Neural cell (in vitro differentiated cells): ENCODE data around the gene CREM. TPM values are rescaled to one million over a fixed set of nuclear protein-coding genes. Genes with fewer than 3 reads are reported as not detected.

Experiments
- H2AFZ ChIP-seq: fragments of 200-600, 300-800 bp; sonication (generic), shearing (Covaris generic); 2 replicates; pipeline ENCODE4 v1.6.0; 2014; ENCODE audit warnings: low read depth, mild to moderate bottlenecking, antibody characterized with exemption, low read length, moderate library complexity
- H3F3A ChIP-seq: fragments of 200-600 bp; shearing (Covaris generic); 2 replicates; pipeline ENCODE4 v1.6.1; 2016; ENCODE audit warnings: mild to moderate bottlenecking, moderate library complexity, mixed read lengths, antibody characterized with exemption, low read length; ENCODE audit not compliant: insufficient read depth, poor library complexity, severe bottlenecking
- H3K27ac ChIP-seq: fragments of 200-600, 300-800 bp; sonication (generic), shearing (Covaris generic); 2 replicates; pipeline ENCODE4 v1.5.1; 2014; ENCODE audit warnings: mild to moderate bottlenecking, low read length, moderate library complexity
- H3K27me3 ChIP-seq: fragments of 300-800, 200-600 bp; sonication (generic), shearing (Covaris generic); 2 replicates; pipeline ENCODE4 v1.6.0; 2014; ENCODE audit warnings: mild to moderate bottlenecking, low read depth, low read length, moderate library complexity; ENCODE audit not compliant: insufficient read depth
- H3K36me3 ChIP-seq: fragments of 300-800, 200-600 bp; sonication (generic), shearing (Covaris generic); 2 replicates; pipeline ENCODE4 v1.5.1; 2014; ENCODE audit warnings: mild to moderate bottlenecking, antibody characterized with exemption, low read length, moderate library complexity; ENCODE audit not compliant: insufficient read depth
- H3K4me2 ChIP-seq: fragments of 300-800, 200-600 bp; sonication (generic), shearing (Covaris generic); 2 replicates; pipeline ENCODE4 v1.6.0; 2014; ENCODE audit warnings: mild to moderate bottlenecking, low read length
- H3K4me3 ChIP-seq: fragments of 300-800, 200-600 bp; sonication (generic), shearing (Covaris generic); 2 replicates; pipeline ENCODE4 v1.5.1; 2014; ENCODE audit warnings: mild to moderate bottlenecking, low read length, moderate library complexity
- H3K79me2 ChIP-seq: fragments of 200-600 bp; shearing (Covaris generic); replicated peaks from 2 replicates; pipeline ENCODE4 v1.6.0; 2014; ENCODE audit warnings: mild to moderate bottlenecking, low read length, moderate library complexity; ENCODE audit not compliant: insufficient read depth
- H3K9ac ChIP-seq: fragments of 300-800, 200-600 bp; sonication (generic), shearing (Covaris generic); 2 replicates; pipeline ENCODE4 v1.6.1; 2016; ENCODE audit warnings: mild to moderate bottlenecking, low read length, mixed read lengths
- H3K9me2 ChIP-seq: fragments of 200-600 bp; shearing (Covaris generic); 2 replicates; pipeline ENCODE4 v1.6.1; 2016; ENCODE audit warnings: mild to moderate bottlenecking, low read length, mixed read lengths; ENCODE audit not compliant: insufficient read depth
- H3K9me3 ChIP-seq: fragments of 200-600, 300-800 bp; sonication (generic), shearing (Covaris generic); 2 replicates; pipeline ENCODE4 v1.6.1; 2016; ENCODE audit warnings: mild to moderate bottlenecking, mixed run types, low read length, moderate library complexity, mixed read lengths
- H4K20me1 ChIP-seq: fragments of 200-600 bp; shearing (Covaris generic); 2 replicates; pipeline ENCODE4 v1.6.1; 2016; ENCODE audit warnings: mild to moderate bottlenecking, mixed run types; ENCODE audit not compliant: insufficient read depth
- EP300 ChIP-seq: fragments of 450-650 bp; conservative IDR thresholded peaks from 2 replicates; pipeline ENCODE4 v1.6.1; 2014; ENCODE audit warnings: antibody characterized with exemption, mild to moderate bottlenecking, moderate library complexity; ENCODE audit not compliant: poor library complexity, severe bottlenecking
- EZH2 ChIP-seq: fragments of 200-600, 300-800 bp; shearing (Covaris generic), sonication (generic); IDR thresholded peaks from 2 replicates; pipeline ENCODE4 v1.6.1; 2014; ENCODE audit warnings: antibody characterized with exemption, low read length, borderline replicate concordance, mild to moderate bottlenecking; ENCODE audit not compliant: insufficient read depth, poor library complexity, severe bottlenecking
- MXI1 ChIP-seq: fragments of 450-650 bp; conservative IDR thresholded peaks from 2 replicates; pipeline ENCODE4 v1.6.1; 2014; ENCODE audit warnings: antibody characterized with exemption, mild to moderate bottlenecking; ENCODE audit not compliant: poor library complexity, severe bottlenecking
- POLR2AphosphoS5 ChIP-seq: IDR thresholded peaks from 2 replicates; pipeline ENCODE4 v1.6.1; 2012
- RAD21 ChIP-seq: fragments of 450-650 bp; conservative IDR thresholded peaks from 2 replicates; pipeline ENCODE4 v1.6.1; 2014; ENCODE audit warnings: antibody characterized with exemption, mild to moderate bottlenecking, moderate library complexity
- SMC3 ChIP-seq: fragments of 450-650 bp; conservative IDR thresholded peaks from 2 replicates; pipeline ENCODE4 v1.6.1; 2014; ENCODE audit warnings: antibody characterized with exemption, mild to moderate bottlenecking, moderate library complexity; ENCODE audit not compliant: poor library complexity
- TAF1 ChIP-seq: IDR thresholded peaks from 2 replicates; pipeline ENCODE4 v1.6.1; 2012; ENCODE audit warnings: low read depth
- polyA plus RNA-seq: library from polyadenylated mRNA; depleted of rRNA; stranded (reverse); fragments of >200 nt; gene quantifications from 2 replicates; pipeline ENCODE4 v1.2.3, GENCODE V29; 2014
- TF ChIP-seq, protein P1 (sequence below): fragments of 450-650 bp; IDR thresholded peaks from 2 replicates; pipeline ENCODE4 v1.5.1; 2014; ENCODE audit warnings: antibody characterized with exemption, mild to moderate bottlenecking, moderate library complexity; ENCODE audit not compliant: poor library complexity, severe bottlenecking
- TF ChIP-seq, protein P2 (sequence below): IDR thresholded peaks from 2 replicates; pipeline ENCODE4 v1.6.1; 2012; ENCODE audit warnings: borderline replicate concordance

The CREM gene
- polyA plus RNA-seq, 1 donor from 2014 or later = 67.3 TPM

DNA sequence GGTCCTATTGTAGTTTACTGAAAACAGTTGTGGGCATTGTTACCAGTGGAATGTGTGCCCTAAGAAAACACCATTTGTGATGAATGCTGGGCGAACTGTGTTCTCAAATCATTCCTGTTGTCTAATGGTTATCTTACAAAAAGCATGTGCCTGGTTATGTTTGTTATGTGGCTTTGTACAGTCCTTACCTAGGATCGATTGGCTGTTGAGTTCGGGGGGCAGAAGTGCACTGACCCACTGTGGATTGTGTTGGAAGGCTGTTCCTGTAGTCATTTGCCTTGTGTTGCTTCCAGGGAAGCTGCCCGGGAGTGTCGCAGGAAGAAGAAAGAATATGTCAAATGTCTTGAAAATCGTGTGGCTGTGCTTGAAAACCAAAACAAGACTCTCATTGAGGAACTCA, 84.3 kb downstream of the CREM start (continued):
- TF ChIP-seq, protein P1, sequence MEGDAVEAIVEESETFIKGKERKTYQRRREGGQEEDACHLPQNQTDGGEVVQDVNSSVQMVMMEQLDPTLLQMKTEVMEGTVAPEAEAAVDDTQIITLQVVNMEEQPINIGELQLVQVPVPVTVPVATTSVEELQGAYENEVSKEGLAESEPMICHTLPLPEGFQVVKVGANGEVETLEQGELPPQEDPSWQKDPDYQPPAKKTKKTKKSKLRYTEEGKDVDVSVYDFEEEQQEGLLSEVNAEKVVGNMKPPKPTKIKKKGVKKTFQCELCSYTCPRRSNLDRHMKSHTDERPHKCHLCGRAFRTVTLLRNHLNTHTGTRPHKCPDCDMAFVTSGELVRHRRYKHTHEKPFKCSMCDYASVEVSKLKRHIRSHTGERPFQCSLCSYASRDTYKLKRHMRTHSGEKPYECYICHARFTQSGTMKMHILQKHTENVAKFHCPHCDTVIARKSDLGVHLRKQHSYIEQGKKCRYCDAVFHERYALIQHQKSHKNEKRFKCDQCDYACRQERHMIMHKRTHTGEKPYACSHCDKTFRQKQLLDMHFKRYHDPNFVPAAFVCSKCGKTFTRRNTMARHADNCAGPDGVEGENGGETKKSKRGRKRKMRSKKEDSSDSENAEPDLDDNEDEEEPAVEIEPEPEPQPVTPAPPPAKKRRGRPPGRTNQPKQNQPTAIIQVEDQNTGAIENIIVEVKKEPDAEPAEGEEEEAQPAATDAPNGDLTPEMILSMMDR = no peak
- TF ChIP-seq EZH2 (no peak), RAD21 (no peak)

DNA sequence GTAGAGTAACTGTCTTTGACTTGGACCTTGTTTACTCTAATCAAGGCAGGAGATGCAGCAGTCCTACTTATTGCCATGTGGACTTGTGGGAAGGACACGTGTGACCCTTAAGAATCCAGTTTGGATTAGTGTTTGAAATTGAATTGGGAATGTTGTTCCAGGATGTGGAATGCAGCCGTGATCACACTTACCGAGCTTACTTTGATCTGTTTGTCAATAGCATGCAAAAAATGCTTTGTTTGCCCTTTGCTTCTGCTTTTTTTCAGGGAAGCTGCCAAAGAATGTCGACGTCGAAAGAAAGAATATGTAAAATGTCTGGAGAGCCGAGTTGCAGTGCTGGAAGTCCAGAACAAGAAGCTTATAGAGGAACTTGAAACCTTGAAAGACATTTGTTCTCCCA, 84.7 kb downstream of the CREM start:
- no peak for TF ChIP-seq RAD21
- no peak for TF ChIP-seq EP300
- TF ChIP-seq EZH2 = no peak
- no peak for TF ChIP-seq SMC3
- TF ChIP-seq TAF1 = no peak
- TF ChIP-seq, protein P1 = no peak
- TF ChIP-seq POLR2AphosphoS5 = no peak
- TF ChIP-seq, protein P2, sequence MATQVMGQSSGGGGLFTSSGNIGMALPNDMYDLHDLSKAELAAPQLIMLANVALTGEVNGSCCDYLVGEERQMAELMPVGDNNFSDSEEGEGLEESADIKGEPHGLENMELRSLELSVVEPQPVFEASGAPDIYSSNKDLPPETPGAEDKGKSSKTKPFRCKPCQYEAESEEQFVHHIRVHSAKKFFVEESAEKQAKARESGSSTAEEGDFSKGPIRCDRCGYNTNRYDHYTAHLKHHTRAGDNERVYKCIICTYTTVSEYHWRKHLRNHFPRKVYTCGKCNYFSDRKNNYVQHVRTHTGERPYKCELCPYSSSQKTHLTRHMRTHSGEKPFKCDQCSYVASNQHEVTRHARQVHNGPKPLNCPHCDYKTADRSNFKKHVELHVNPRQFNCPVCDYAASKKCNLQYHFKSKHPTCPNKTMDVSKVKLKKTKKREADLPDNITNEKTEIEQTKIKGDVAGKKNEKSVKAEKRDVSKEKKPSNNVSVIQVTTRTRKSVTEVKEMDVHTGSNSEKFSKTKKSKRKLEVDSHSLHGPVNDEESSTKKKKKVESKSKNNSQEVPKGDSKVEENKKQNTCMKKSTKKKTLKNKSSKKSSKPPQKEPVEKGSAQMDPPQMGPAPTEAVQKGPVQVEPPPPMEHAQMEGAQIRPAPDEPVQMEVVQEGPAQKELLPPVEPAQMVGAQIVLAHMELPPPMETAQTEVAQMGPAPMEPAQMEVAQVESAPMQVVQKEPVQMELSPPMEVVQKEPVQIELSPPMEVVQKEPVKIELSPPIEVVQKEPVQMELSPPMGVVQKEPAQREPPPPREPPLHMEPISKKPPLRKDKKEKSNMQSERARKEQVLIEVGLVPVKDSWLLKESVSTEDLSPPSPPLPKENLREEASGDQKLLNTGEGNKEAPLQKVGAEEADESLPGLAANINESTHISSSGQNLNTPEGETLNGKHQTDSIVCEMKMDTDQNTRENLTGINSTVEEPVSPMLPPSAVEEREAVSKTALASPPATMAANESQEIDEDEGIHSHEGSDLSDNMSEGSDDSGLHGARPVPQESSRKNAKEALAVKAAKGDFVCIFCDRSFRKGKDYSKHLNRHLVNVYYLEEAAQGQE = no peak
- no peak for TF ChIP-seq MXI1
- no peak overlapping the region for H3K9ac ChIP-seq
- no peak overlapping the region for H3K27ac ChIP-seq
- H3K36me3 ChIP-seq = no peaks in the 10 kb centered on the region
- no peak overlapping the region for H3K4me2 ChIP-seq
- H4K20me1 ChIP-seq = no peaks in the 10 kb centered on the region
- H3F3A ChIP-seq = no peaks in the 10 kb centered on the region
- H3K4me3 ChIP-seq = no peak overlapping the region
- H3K9me3 ChIP-seq = no peaks in the 10 kb centered on the region
- no peaks in the 10 kb centered on the region for H3K27me3 ChIP-seq
- no peaks in the 10 kb centered on the region for H3K9me2 ChIP-seq
- H2AFZ ChIP-seq = no peak overlapping the region
- H3K79me2 ChIP-seq = no peaks in the 10 kb centered on the region

DNA sequence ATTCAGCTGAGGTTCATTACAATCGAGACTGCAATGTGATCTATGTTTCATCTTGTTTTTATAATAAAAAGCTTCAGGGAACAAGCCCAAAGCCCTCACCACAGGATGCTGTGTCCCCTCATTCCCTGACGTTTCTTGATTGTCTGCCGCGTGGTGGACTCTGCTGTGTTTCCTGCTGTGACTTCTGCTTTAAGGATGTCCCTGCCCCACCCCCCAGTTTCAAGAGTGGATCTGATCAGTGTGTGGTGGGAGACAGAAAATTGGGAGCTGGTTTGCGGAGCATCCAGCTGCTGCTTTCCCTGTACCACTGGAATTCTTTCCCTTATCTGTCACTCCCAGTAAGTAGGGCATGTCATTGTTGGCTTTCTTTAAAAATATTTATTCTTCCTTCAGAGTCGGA, 86.2 kb downstream of the CREM start:
- Histone ChIP-seq H4K20me1 (no peaks in the 10 kb centered on the region), H3K9me3 (no peaks in the 10 kb centered on the region), H3K9ac (no peak overlapping the region), H3F3A (no peaks in the 10 kb centered on the region), H3K4me3 (no peak overlapping the region), H3K79me2 (no peaks in the 10 kb centered on the region), H3K4me2 (no peak overlapping the region), H3K27ac (no peak overlapping the region), H2AFZ (no peak overlapping the region), H3K27me3 (no peaks in the 10 kb centered on the region), H3K9me2 (no peaks in the 10 kb centered on the region), H3K36me3 (no peaks in the 10 kb centered on the region)
- no peak for TF ChIP-seq SMC3
- TF ChIP-seq, protein P1 = no peak
- TF ChIP-seq EP300 = no peak
- no peak for TF ChIP-seq TAF1
- TF ChIP-seq POLR2AphosphoS5 = no peak
- TF ChIP-seq RAD21 = no peak
